HepG2 (cell line): ENCODE results near the gene CASTOR1. TPM values are rescaled to one million over a fixed set of nuclear protein-coding genes. Genes with fewer than 3 reads are reported as not detected.
A peak's percentile ranks its signal among the peaks of the same experiment; 100 is the strongest.

Experiments
- ATAC-seq: fragments of 200-7000 bp; cut with Tn5 transposase; 3 replicates; pipeline ENCODE4 v1.9.1; 2020; ENCODE audit warnings: mild to moderate bottlenecking, moderate library complexity
- BruUV-seq: library from RNA; stranded (reverse); fragments of 400-500 nt; replicated peaks from 2 replicates; lab custom pipeline; 2021; lab: Mats Ljungman, UMichigan
- CTCF ChIA-PET: fragments of 300-600 bp; formaldehyde crosslinking; extraction: SDS; loops from one replicate; lab custom pipeline; 2021; ENCODE audit warnings: low total read pairs, inconsistent platforms, low intra/inter-chr PET ratio; lab: Yijun Ruan, JAX
- POLR2A ChIA-PET: fragments of 350-600 bp; sonication (Branson Sonifier 250); formaldehyde crosslinking; loops from one replicate; lab custom pipeline; 2020; ENCODE audit warnings: antibody characterized with exemption, inconsistent platforms; lab: Yijun Ruan, JAX
- DNase-seq: peaks from one replicate; pipeline ENCODE4 v3.0.0-alpha.2; 2015; ENCODE audit warnings: low spot score
- FAIRE-seq: peaks from 3 replicates; lab custom pipeline; 2011; peaks lifted over from hg19 to GRCh38; lab: Jason Lieb, UNC
- H2AFZ ChIP-seq: one replicate; pipeline ENCODE4 v1.6.1; 2011; ENCODE audit warnings: low read length, inconsistent platforms
- H3K27ac ChIP-seq: fragments of 300-600 bp; 3 replicates; pipeline ENCODE4 v1.8.0; 2011; ENCODE audit warnings: mixed run types, mild to moderate bottlenecking, mixed read lengths, low read length, inconsistent platforms; ENCODE audit not compliant: insufficient read depth; ENCODE audit errors: extremely low read length
- H3K27me3 ChIP-seq, 2 experiments: fragments of 200-600 bp in 1 of 2; 2 replicates in 1 of 2; 3 replicates in 1 of 2; pipeline versions ENCODE4 v1.6.0 to v1.8.0; 2011; ENCODE audit warnings: low read length in 2 of 2, mild to moderate bottlenecking in 2 of 2, moderate library complexity in 2 of 2, inconsistent platforms in 1 of 2; ENCODE audit not compliant: insufficient read depth in 2 of 2, control insufficient read depth in 1 of 2
- H3K36me3 ChIP-seq, 2 experiments: fragments of 200-600 bp in 1 of 2; replicated peaks in 1 of 2; 2 replicates in 1 of 2; 3 replicates in 1 of 2; pipeline versions ENCODE4 v1.5.1 to v1.8.0; 2011; ENCODE audit warnings: low read length in 2 of 2, inconsistent platforms in 1 of 2; ENCODE audit not compliant: insufficient read depth in 2 of 2, control insufficient read depth in 1 of 2
- H3K4me1 ChIP-seq: 2 replicates; pipeline ENCODE4 v1.5.1; 2012; ENCODE audit warnings: low read length, inconsistent platforms; ENCODE audit not compliant: insufficient read depth
- H3K4me2 ChIP-seq: 2 replicates; pipeline ENCODE4 v1.6.0; 2011; ENCODE audit warnings: low read depth, low read length, inconsistent platforms
- H3K4me3 ChIP-seq, 3 experiments: fragments of 200-600 bp in 1 of 3; sonication (generic), shearing (Covaris generic) in 1 of 3; replicated peaks in 1 of 3; 2 replicates each; pipeline ENCODE4 v1.5.1; 2011 to 2016; ENCODE audit warnings: low read length in 3 of 3, inconsistent platforms in 2 of 3, low read depth in 2 of 3, mild to moderate bottlenecking in 2 of 3, control low read depth in 1 of 3, mixed read lengths in 1 of 3; ENCODE audit not compliant: insufficient read depth in 1 of 3
- H3K79me2 ChIP-seq: one replicate; pipeline ENCODE4 v1.6.1; 2011; ENCODE audit warnings: low read length, inconsistent platforms; ENCODE audit not compliant: insufficient read depth
- H3K9ac ChIP-seq: 2 replicates; pipeline ENCODE4 v1.6.0; 2011; ENCODE audit warnings: mild to moderate bottlenecking, low read depth, low read length, inconsistent platforms; ENCODE audit not compliant: insufficient read depth
- H3K9me3 ChIP-seq: 2 replicates; pipeline ENCODE4 v1.5.1; 2012; ENCODE audit warnings: mild to moderate bottlenecking, low read length
- H4K20me1 ChIP-seq: 2 replicates; pipeline ENCODE4 v1.6.0; 2011; ENCODE audit warnings: inconsistent platforms, mild to moderate bottlenecking, low read length, moderate library complexity; ENCODE audit not compliant: insufficient read depth
- E2F5 ChIP-seq: sonication (generic); formaldehyde crosslinking; conservative IDR thresholded peaks from 2 replicates; pipeline ENCODE4 v1.4.0; 2020; ENCODE audit warnings: missing genetic modification reagents
- HNRNPK ChIP-seq: fragments of 200-400 bp; formaldehyde crosslinking; IDR thresholded peaks from 2 replicates; pipeline ENCODE4 v1.6.1; 2018; ENCODE audit warnings: low read length, low read depth, moderate library complexity, mild to moderate bottlenecking; ENCODE audit not compliant: poor library complexity, severe bottlenecking
- SRSF1 ChIP-seq: fragments of 200-400 bp; formaldehyde crosslinking; optimal IDR thresholded peaks from 2 replicates; pipeline ENCODE3; 2017; ENCODE audit warnings: mild to moderate bottlenecking, low read depth, low read length, moderate library complexity
- ZNF281 ChIP-seq: sonication (generic); formaldehyde crosslinking; IDR thresholded peaks from 2 replicates; pipeline ENCODE4 v1.4.0; 2020; ENCODE audit warnings: missing genetic modification reagents, borderline replicate concordance
- ZSCAN25 ChIP-seq: sonication (generic); formaldehyde crosslinking; IDR thresholded peaks from 2 replicates; pipeline ENCODE4 v1.8.0; 2022; ENCODE audit warnings: mild to moderate bottlenecking, missing genetic modification reagents
- WGBS: methylation state at CpG from one replicate; pipeline ENCODE4 v1.1.6; 2017; ENCODE audit warnings: low lambda C conversion rate; 5-methylcytosine and 5-hydroxymethylcytosine counted together
- in situ Hi-C: cut with HindIII; loops from 2 replicates; pipeline ENCODE4 v1.10.0; 2017; ENCODE audit warnings: low pct_unique_long_range_greater_than_20kb; ENCODE audit not compliant: extremely low pct_ligation_motif_present
- intact Hi-C: fragments of 100-400 bp; cut with micrococcal nuclease; formaldehyde crosslinking; loops from one replicate; pipeline ENCODE4 v1.10.0; 2022; ENCODE audit not compliant: unreplicated experiment
- polyA plus RNA-seq, 8 experiments: library from polyadenylated mRNA; depleted of rRNA in 3 of 8; stranded (reverse) in 7 of 8; unstranded in 1 of 8; fragments of >200 nt; fragmentation: Illumina TruSeq in 4 of 8; extraction: Trizol in 4 of 8; gene quantifications; 2 replicates each; pipeline versions ENCODE4 v1.2.1 to v1.2.3, GENCODE V29; 2011 to 2016; ENCODE audit warnings: low read depth in 4 of 8, missing spikeins in 1 of 8, mixed read lengths in 1 of 8; ENCODE audit not compliant: insufficient read depth in 1 of 8
- total RNA-seq, 5 experiments: library from RNA; depleted of rRNA; stranded (reverse); fragments of >200 nt; fragmentation: Illumina TruSeq; extraction: Trizol; gene quantifications; 2 replicates each; pipeline ENCODE4 v1.2.3, GENCODE V29; 2016; ENCODE audit warnings: low read depth in 1 of 5

CASTOR1 gene
- total and polyA plus RNA-seq, 2 of the 13 experiments (the other 11 are each of a cell fraction or from before 2014, with no cell fraction given) = 2.6 to 4.4 TPM

GRCh38 chr22:30326255-30326705 is 37.0 kb upstream of the CASTOR1 start (continued):
- TF ChIP-seq ZNF281 (CRISPR knock-in tag) (peak; percentile 61; the same call in 1 of the 2 replicates), HNRNPK (peak; percentile 85), ZSCAN25 (peak; percentile 66; the same call in 1 of the 2 replicates)
- TF ChIP-seq, all 625 proteins: peak for 6

GRCh38 chr22:30325724-30326254 is 36.5 kb upstream of the CASTOR1 start:
- intact Hi-C loops = loop anchor here (2.0 kb wide), 1 partner anchor 37 kb away; the partner anchor contains the start of gene CASTOR1
- DNase-seq = no peak
- no peak for ATAC-seq
- POLR2A ChIA-PET = interaction anchor here (1.1 to 3.6 kb wide), 4 partner anchors 8 to 96 kb away, joined by 3 to 39 read pairs (median 7); partner anchors contain the start of genes CCDC157 and SF3A1
- H3K4me3 ChIP-seq = peak overlapping the region; percentile 69 to 95 (median 89); a peak in 5 of 6 replicates
- peaks cover 39% of the 10 kb centered on the region for H3K4me1 ChIP-seq
- peak overlapping the region; percentile 43; the same call in 1 of the 2 replicates for H3K9ac ChIP-seq
- FAIRE-seq = no peak
- BruUV-seq = no TSS peak
- peaks cover 0 to 3% of the 10 kb centered on the region in 2 experiments; a peak in 2 of 5 replicates for H3K36me3 ChIP-seq
- TF ChIP-seq SRSF1 (peak; percentile 8), E2F5 (CRISPR knock-in tag) (no peak)
- TF ChIP-seq, all 625 proteins: peak for 1
- Histone ChIP-seq H3K4me2 (peak overlapping the region; percentile 70), H2AFZ (no peak overlapping the region), H3K79me2 (no peaks in the 10 kb centered on the region), H3K27ac (no peak overlapping the region), H3K27me3 (no peaks in the 10 kb centered on the region; a peak in 1 of 5 replicates), H4K20me1 (no peaks in the 10 kb centered on the region), H3K9me3 (no peaks in the 10 kb centered on the region)
- CTCF ChIA-PET = no interaction called here
- 56% methylated on average over 9 of the region's 14 CpGs for WGBS
- in situ Hi-C loops = no loop called here
